NCI-H524 (cell line): ENCODE results near the gene MARCHF10.
A peak's percentile ranks its signal among the peaks of the same experiment; 100 is the strongest.

ENCODE experiments used
- DNase-seq, 2 experiments: peaks; one replicate each; lab custom pipeline; 2025; lab: John Stamatoyannopoulos, UW

MARCHF10 gene

DNA sequence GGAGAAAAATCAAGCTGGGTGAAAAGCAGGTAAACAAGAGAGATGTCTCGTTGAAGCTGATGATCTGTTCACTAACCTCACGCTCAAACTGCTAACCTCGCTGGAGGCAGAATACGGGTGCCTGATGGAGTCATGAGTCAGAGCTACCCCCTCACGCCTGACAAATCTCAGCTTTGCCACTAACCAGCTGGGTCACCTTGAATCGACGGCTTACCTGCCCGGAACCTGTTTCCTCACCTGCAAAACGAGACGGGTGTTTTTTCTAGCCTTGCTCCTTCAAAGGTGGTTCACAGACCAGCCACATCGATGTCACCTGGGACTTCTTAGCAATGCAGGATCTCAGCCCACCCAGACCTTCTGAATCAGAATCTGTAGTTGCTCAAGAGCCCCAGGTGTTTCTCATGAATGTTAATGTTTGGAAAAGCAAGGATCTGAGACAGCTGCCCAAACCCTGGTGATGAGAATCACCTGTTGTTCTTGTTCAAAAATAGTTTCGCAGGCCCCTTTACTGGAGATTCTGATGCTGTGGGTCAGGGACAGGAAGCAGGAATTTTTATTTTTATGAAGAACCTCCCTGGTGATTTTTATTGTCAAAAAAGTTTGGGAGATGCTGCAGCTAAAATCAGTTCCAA is 56.9 kb downstream of the MARCHF10 start:
- peak in 1 of 2 experiments; percentile 43 for DNase-seq

DNA sequence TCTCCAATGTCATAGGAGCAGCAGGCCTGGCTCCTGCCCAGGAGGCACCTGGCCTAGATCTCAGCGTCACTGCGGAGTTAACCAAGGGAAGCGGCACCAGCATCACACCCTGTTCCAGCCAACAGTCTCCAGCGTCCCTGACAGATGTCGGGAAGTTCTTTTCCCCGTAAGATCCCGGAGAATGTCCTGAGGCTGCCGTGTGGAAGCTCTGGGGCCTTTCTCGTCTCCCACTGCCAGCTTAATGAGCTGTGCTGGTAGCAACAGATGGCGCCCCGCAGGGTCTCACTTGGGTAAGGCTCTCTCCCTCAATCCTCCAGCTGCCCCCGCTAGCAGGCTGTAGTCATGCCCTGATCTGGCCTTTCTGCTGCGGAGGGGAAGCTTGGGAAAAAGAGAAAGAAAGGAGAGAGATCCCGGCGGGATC is 57.5 kb downstream of the MARCHF10 start:
- DNase-seq: peak; percentile 99

DNA sequence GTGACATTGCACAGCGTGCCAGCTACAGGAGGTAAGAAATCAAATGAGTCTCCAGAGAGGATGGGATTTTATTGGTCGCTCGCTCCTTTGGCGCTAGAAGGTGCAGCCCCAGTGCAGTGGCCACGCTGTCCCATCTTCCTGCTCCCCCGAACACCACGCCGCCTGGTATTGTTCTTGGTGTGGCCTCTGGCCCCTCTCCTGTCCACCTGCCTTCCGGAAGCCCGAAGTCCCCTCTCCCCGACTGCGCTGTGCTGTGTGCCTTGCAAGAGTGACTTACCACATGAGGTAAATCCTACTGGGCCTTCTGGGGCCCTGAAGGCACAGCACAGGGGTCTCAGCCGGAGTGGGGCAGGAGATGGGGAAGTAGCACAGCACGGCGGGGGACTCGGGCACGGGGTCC is 58.2 kb downstream of the MARCHF10 start:
- DNase-seq: no peak

DNA sequence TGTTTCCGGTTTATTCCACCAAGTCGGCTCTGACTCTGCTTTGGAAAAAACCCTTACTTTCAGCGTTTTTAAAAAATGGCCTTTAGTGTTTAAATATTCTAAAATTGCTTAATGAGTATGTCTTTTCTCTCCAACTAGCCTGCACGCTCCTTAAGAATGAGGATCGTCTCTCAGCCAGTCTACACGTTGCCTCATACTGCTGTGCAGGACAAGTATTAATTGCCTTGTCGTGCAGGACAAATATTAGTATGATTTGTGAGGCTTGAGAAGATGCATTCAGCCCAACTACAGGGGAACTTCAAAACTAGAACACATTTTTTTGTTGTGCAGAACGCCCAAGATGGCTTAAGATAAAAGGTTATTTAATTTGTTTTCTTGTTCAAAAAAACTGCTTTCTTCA is 61.2 kb downstream of the MARCHF10 start:
- no peak for DNase-seq

DNA sequence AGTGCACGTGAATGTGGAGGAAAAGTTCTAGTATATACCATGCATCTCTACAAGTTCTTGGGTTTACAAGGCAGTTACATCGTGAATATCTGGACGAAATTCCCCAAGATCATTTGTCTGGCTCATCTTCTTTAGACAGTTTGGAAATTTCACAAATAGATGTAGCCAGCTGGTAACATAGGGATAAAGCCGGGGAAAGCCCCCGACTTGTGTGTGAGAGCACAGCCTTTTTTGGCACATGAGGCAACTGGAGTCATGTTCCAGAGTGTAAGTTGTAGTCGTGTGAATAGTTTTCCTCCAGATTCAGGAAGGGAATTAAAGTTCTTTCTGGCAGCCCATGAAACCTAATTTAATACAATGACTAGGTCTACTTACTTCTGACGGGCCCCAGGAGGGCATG is 62.3 kb downstream of the MARCHF10 start:
- no peak for DNase-seq

DNA sequence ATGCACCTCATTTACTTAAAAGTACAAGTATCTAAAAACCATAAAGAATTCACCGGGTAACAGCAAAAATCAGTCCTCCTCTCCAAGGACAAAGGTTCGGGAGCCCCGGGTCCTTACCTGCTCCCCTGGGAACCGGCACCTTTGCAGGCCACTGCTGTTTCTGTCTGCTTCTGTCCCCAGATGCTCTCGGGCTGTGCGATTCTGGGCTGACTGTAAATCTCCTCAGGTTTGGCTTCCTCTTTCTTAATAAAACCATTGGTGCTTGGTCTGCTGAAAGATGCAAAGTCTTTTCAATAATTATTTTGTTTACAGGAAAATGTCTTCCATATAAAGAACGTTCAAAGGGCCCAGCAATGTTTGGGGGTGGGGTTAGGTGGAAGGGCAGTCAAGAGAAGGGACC is 63.9 kb downstream of the MARCHF10 start:
- DNase-seq: no peak

DNA sequence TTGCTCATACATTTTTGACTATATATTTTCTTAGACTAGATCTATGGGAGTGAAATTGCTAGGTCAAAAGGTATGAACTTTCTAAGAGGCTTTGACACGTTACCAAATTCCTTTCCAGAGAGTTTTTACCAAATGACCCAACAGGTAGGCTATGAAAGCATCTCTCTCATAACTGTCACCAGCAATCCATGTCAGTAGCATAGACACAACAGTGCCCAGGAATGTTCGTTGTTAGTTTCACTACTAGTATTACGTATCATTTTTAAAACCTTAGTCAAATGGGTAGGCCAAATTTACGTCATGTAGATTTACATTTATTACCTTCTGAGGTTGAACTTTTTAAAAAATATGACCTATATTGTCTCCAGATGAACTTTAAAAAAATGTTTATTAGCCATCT is 66.8 kb downstream of the MARCHF10 start:
- no peak for DNase-seq

DNA sequence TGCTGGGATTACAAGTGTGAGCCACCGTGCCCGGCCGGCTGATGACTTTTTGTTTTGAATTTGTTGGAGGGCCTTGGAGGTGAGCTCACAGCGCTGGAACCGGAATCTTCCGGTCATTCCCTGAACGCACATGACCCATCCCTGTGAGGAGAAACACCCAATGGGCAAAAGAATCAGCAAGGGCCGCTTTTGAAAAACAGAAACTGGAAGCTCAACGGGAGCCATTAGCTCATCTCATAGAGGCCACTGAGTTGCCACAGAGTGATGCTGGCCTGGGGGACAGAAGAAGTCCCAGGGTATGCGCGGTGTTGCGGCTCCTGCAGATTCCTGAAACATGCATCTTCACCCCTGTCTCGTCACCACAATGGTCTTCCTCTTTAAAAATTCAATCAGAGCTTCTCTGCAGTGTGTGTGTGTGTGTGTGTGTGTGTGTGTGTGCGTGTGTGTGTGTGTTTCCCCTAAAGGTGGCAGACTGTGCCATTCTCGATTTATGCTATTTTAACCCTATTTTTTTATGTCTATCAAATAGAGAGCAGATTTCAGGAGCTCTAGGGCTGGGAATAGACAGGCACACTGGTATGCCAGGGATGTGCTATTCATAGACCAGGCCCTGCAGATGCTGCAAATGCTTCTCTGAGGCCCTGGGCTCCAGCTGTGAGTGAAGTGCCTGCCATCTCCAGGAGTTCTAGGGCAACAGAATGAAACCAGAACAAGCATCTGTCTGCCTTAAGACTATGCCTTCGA is 68.3 kb downstream of the MARCHF10 start:
- DNase-seq: peak in 1 of 2 experiments; percentile 17

DNA sequence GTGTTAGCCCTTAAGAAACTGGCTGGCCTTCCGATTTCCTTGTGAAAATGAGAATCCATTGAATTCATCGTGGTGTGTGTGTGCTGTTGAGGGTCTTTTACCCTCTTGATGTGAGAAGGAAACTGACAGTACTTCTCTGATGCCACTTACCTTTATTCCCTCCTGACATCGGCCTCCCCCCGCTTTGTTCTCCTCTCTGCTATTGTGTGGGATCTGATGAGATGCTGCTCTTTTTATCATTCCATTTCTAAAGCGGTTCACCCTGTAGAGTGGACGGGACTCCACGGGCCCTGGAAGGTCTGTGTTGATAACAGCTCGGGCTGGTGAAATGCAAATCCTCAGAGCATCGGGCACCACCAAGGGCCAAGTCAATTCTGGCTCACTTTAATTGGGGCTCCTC is 69.8 kb downstream of the MARCHF10 start:
- no peak for DNase-seq

DNA sequence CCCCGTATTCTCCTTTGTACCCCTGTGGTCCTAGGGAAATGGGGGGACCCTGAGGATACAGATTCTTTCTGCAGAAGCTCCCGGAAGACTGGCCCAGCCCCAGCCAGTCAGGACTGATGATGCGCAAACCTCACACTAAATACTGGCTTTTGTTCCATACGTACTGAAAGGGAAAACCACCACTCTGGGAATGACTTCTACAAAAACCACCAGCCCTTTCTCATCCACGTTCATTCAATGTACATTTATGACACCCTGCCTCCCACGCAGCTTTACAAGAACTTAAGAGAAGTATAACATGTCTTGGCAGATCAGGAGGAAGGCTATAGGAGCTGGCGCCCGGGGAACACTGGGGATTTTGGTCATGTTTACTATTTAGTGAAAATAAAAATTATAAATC is 70.6 kb downstream of the MARCHF10 start:
- no peak for DNase-seq

DNA sequence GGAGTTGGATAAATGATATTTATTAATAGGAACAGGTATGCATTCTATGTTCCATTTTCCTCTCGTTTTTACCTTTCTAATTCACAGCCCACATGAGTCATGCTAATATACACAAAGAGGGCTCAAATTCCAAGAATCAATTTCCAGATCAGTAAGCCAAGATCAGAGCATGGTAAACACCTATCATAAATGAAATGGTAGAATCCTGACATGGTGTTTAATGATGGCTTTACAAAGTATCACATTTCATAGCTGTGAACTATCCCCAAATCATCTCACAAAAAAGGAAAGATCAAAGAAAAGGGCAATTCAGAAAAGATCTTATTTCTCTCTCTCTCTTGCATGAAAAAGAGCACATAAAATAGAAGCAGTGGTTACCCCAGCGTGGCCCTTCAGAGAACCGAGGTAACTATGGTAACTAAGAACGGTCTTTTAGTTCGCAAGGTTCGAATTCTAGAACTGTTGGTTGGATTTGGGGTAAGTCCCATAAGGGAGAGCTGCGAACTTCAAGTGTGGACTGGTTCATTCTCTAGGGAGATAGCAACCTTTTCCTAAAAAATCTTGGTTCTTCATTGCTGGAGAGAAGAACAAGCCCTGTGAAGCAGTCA is 73.0 kb downstream of the MARCHF10 start:
- DNase-seq: peak in 1 of 2 experiments; percentile 6

DNA sequence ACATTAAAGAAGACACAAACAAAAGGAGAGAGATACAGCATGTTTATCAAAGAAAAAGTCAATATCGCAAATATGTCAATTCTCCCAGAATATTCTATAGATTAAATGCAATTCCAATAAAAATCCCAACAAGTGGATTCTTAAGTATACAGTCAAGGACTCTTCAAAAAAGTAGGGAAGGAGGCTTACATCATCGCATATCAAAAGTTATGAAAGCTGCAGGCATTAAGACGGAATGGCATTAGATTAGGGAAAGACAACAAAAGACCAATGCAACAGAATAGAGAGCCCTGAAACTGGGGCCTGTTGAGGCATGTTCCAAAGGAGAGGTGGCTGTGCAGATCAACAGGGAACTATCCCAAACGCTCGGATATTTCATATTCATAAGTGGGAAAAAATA is 76.0 kb downstream of the MARCHF10 start:
- peak; percentile 10 to 53 for DNase-seq

DNA sequence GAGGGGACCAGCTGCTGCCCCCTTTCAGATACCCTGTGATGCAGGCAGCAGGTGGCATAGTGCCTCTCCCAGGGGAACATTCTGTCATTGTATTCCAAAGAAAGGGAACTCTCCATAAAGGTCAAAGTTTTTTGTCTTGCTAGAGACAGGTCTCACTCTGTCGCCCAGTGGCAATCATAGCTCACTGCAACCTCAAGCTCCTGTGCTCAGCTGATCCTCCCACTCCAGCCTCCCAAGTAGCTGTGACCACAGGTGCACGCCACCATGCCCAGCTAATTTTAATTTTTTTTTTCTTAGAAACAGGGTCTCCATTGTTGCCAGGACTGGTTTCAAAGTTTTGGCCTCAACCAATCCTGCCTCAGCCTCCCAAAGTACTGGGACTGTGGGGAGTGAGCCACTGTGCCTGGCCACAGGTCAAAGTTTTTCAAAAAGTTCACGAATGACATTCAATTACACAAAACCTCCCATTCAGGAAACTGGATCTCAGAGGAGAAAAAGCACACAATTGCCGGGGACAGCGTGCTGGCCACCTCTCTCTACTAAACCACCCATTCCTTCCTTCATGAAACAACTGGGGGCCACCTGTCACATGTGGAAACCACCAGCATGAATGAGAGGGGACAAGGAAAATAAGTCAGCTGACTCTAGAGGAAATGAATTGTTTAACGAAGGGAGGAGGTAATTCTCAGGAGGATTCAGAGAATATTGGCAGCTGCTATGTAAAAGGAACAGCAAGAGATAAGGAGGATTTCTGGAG is 80.0 kb downstream of the MARCHF10 start:
- peak; percentile 85 to 97 for DNase-seq

DNA sequence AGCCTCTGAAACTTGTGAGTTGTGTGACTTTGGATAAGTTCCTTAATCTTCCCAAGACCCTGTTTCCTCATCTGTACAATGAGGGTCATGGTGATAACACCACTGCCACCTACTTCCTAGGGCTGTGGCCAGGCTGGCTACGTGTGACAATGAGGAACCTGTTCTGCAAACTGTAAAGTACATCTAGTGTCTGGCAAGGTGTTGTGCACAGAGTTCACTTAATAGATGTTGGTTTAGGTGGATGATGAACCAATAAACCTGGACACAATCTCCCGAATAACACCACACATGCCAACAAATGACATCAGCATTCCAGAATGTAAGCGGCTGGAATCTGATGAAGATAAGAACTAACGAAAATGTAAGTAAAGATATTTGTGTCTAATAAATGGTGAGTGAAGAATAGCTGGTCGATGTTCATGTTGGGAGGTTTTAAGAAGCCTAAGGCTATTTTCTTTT is 82.3 kb downstream of the MARCHF10 start:
- DNase-seq: no peak

DNA sequence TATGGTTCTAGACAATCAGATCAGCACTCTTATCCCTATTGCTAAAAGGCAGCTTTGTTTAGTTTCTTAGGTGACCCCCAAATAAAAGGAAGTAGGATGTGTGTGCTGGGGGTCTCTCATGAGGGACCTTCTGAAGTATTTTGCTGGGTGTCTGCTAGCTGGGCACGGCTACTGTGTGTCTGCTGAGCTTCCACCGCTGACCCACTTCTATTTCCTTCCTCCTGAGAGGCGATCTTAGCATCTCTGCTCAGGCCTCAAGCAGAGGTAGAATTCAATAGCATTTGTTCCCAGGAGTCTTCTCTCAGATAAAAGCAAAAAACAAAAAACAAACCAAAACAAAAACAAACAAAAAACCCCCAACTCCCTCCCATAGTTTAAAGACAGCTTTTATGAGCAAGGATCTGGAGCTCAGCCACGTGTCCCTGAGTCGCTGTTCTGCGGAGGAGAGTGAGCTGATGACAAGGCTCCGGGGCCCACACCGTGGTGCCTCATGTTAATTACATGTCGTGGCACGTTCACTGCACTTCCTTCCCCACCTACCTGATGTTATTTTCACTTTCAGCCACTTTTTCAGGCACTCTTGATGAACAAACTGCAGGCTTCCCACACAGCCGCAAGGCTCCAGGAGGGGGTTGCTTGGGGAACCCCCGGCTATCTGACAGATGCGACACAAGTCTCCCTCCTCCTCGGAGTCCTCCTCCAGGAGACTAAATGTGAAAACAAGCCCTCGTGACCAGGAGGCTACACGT is 83.5 kb downstream of the MARCHF10 start:
- no peak for DNase-seq

DNA sequence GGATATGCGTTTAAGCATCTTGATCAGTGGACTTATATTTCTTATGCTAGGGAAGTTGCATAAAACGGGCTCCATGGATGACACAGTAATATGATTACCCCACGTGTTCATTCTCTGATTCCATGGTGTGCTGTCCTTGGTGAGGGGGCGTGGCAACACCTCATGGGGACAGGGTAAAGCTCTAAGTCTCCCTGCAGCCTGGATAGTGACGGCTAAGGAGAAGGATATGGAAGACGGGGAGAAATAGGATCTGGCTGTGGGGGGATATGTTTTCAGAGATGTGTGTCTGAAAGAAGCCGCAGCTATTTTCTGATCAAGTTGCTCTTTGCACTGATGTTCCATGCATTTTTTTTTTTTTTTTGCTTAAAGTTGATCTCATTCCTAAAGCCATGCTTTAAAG is 84.3 kb downstream of the MARCHF10 start:
- peak in 1 of 2 experiments; percentile 53 for DNase-seq

DNA sequence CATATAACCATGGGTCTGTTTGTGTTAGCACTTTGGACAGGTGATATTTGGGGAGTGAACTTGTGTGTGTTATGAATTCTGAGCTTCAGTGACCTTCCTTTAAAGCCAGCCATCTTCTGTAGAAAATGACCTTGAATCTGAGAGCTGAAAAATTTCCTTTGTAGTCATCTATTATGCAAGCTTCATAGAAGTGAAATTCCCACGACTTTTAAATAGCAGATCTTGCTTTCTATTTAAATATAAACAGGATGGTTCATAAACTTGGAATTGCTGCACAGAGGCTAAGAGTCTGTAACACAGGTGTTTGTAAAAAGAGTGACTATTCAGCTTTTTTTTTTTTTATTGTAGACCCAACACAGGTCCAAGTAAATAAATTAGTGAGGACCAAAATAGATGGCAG is 85.5 kb downstream of the MARCHF10 start:
- DNase-seq: no peak

DNA sequence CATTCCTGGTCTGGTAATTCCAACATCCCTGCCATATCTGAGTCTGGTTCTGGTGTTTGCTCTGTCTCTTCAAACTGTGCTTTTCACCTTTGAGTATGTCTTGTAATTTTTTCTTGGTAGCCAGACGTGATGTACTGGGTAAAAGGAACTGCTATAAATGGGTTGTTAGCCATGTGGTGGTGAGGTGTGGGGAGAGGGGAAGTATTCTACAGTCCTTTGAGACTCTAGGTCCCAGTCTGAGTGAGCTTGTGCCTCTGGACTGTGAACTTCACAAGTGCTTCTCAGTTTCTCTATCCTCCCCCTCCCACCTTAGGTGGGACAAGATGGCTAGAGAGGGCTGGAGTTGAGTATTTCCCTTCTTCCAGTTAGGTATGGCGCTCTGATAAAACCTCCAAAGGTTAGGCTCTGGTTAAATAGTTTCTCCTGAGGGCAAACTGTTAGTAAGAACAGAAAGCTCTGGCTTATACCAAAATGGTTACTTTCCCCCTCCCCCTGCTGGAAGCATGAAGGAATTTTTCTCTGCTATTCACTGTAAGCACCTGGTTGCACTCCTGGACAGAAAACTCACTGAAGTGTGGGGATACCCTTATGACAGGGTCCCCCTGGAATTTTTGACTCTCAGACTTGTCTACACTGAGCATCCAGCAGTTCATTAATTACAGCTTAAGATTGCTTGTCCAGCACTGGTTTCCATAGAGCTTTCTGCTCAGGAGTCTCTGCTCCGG is 87.8 kb downstream of the MARCHF10 start:
- DNase-seq: peak in 1 of 2 experiments; percentile 11

DNA sequence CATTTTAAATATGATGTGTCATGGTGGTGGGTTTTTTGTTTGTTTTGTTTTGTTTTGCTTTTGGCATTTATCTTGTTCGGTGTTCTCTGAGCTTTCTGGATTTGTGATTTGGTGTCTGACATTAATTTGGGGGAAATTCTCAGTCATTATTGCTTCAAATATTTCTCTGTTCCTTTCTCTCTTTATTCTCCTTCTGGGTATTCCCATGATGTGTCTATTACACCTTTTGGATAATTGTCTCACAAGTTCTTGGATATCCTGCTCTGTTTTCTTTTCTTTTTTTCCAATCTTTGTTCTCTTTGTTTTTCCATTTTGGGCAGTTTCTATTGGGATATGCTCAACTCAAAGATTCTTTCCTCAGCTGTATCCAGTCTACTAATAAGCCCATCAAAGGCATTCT is 88.5 kb downstream of the MARCHF10 start:
- DNase-seq: no peak

DNA sequence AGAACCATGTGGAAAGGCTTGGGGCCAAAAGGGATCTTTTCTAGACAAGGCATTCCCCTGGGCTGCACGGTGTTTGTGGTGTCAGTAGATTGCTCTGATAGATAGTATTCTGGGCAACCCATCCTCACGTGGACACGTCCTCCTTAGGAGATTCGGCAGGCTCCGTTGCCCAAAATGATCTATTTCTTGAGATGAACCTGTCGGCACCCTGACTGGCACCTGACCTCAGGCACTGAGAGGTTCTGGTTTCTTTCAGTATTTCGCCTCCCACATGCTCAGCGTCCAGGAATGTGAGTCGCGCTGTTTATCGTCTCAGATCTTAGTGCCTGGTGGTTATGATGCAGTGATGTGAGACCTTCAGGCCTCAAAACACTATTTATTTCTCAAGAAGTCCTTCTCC is 89.7 kb downstream of the MARCHF10 start:
- no peak for DNase-seq

DNA sequence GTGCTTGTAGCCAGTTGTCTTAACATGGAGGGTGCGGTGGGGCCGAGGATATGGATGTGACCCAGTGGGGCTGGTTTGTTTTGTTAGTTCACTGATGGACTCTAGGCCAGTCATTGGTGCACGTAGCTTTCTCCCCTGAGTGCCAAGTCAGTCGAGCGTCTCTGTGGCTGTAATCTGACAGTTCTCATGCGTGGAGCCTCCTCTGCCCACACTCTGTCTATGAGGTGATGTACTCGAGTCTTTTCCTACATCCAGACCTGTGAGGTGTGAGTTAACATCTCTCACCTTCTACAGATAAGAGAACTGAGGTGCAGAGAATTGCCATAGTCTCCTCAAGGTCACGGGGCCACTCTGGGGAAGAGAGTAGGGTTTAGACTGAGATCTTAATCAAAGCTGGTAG is 90.2 kb downstream of the MARCHF10 start:
- DNase-seq: no peak
